Measurements from ENCODE around the gene DCLK3. TPM values are rescaled to one million over a fixed set of nuclear protein-coding genes. Genes with fewer than 3 reads are reported as not detected.

Gene DCLK3
- total and polyA plus RNA-seq, 2 of the 4 experiments (the other 2 are of a cell fraction) = not detected

GRCh38 chr3:36763850-36764703, at the start of gene DCLK3 (continued):
- no peak for TF ChIP-seq MXI1 (IDR thresholded peaks at IDR 0.05; ENCODE audit: borderline replicate concordance, low read depth, low read length)
- TF ChIP-seq RCOR1 (IDR thresholded peaks at IDR 0.05; ENCODE audit: insufficient replicate concordance, low read length) = no peak

GRCh38 chr3:36813305-36813704, 49.0 kb upstream of the DCLK3 start:
- 55% methylated on average over 4 of the region's 6 CpGs; no CpG with 5 or more reads in 1 of the 2 experiments for WGBS, 2 experiments (ENCODE audit: extremely low coverage in 2 of 2, insufficient read length in 1 of 2)
- CTCF ChIA-PET = no interaction called here
- no peak overlapping the region for H2BK20ac ChIP-seq (ENCODE audit: low read depth, low read length)
- TF ChIP-seq CEBPB (IDR thresholded peaks at IDR 0.05; ENCODE audit: low read depth, low read length) = no peak
- TF ChIP-seq MXI1 (IDR thresholded peaks at IDR 0.05; ENCODE audit: borderline replicate concordance, low read depth, low read length) = no peak
- no peak for TF ChIP-seq RCOR1 (IDR thresholded peaks at IDR 0.05; ENCODE audit: insufficient replicate concordance, low read length)
- no peak for TF ChIP-seq CTCF (conservative IDR thresholded peaks at IDR 0.05; ENCODE audit: low read depth, low read length)
- no peak for TF ChIP-seq NFE2L2 (IDR thresholded peaks at IDR 0.05; ENCODE audit: low read depth, low read length)
- TF ChIP-seq RAD21 (IDR thresholded peaks at IDR 0.05; ENCODE audit: low read length) = no peak
- no peak for TF ChIP-seq FOS (IDR thresholded peaks at IDR 0.05; ENCODE audit: low read depth, low read length)
- no peak for TF ChIP-seq USF2 (IDR thresholded peaks at IDR 0.05; ENCODE audit: low read depth, low read length)
- no peak for TF ChIP-seq SMC3 (IDR thresholded peaks at IDR 0.05; ENCODE audit: low read depth, low read length)
- no peak for TF ChIP-seq MAFK (IDR thresholded peaks at IDR 0.05; ENCODE audit: low read depth, low read length)
- TF ChIP-seq, protein P1, sequence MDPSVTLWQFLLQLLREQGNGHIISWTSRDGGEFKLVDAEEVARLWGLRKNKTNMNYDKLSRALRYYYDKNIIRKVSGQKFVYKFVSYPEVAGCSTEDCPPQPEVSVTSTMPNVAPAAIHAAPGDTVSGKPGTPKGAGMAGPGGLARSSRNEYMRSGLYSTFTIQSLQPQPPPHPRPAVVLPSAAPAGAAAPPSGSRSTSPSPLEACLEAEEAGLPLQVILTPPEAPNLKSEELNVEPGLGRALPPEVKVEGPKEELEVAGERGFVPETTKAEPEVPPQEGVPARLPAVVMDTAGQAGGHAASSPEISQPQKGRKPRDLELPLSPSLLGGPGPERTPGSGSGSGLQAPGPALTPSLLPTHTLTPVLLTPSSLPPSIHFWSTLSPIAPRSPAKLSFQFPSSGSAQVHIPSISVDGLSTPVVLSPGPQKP (IDR thresholded peaks at IDR 0.05; ENCODE audit: borderline replicate concordance, low read depth, low read length) = no peak
- TF ChIP-seq POLR2A (IDR thresholded peaks at IDR 0.05; ENCODE audit: low read depth, low read length) = no peak
- no peak for TF ChIP-seq RFX5 (IDR thresholded peaks at IDR 0.05; ENCODE audit: low read depth, low read length)

More at GRCh38 chr3:36813305-36813704, 49.0 kb upstream of the DCLK3 start:
- Histone ChIP-seq H3K4me3 (ENCODE audit: insufficient read depth, low read depth, low read length) (no peak overlapping the region), H3K4me1 (ENCODE audit: control insufficient read depth, insufficient read depth, low read length) (no peaks in the 10 kb centered on the region), H3K9me1 (ENCODE audit: insufficient read depth, low read length) (no peaks in the 10 kb centered on the region), H2BK15ac (ENCODE audit: low read depth, low read length) (no peak overlapping the region), H2AK5ac (ENCODE audit: low read depth, low read length) (no peak overlapping the region), H3K27ac (ENCODE audit: insufficient read depth, low read length) (no peak overlapping the region), H3K4ac (ENCODE audit: low read depth, low read length) (no peak overlapping the region), H3K79me1 (ENCODE audit: low read depth in 1 of 2, low read length in 2 of 2) (no peaks in the 10 kb centered on the region), H2AFZ (replicated peaks; ENCODE audit: low read length, poor library complexity) (no peak overlapping the region), H3K18ac (ENCODE audit: low read depth, low read length) (no peak overlapping the region), H4K91ac (ENCODE audit: insufficient read depth, low read depth, low read length) (no peak overlapping the region), H3K36me3 (ENCODE audit: control insufficient read depth, insufficient read depth, low read length) (no peaks in the 10 kb centered on the region), H3K23ac (ENCODE audit: low read depth, low read length) (no peak overlapping the region), H4K8ac (ENCODE audit: low read depth in 2 of 2, low read length in 2 of 2) (no peak overlapping the region), H2BK120ac (ENCODE audit: low read depth, low read length) (no peak overlapping the region), H2AK9ac (replicated peaks; ENCODE audit: low read depth, low read length, poor library complexity) (no peak overlapping the region), H4K20me1 (ENCODE audit: insufficient read depth, low read length) (no peaks in the 10 kb centered on the region), H3K9ac (ENCODE audit: low read depth, low read length) (no peak overlapping the region), H3K4me2 (ENCODE audit: low read depth, low read length) (no peak overlapping the region), H3K56ac (ENCODE audit: extremely low read depth, insufficient read depth, low read length) (no peak overlapping the region), H3K27me3 (ENCODE audit: control insufficient read depth, insufficient read depth, low read length) (peaks cover 19% of the 10 kb centered on the region; the same call in 1 of the 2 replicates), H3K9me3 (ENCODE audit: control insufficient read depth, insufficient read depth, low read length) (no peaks in the 10 kb centered on the region), H3K14ac (replicated peaks; ENCODE audit: low read depth, low read length) (no peak overlapping the region), H4K5ac (ENCODE audit: low read depth, low read length) (no peak overlapping the region), H2BK5ac (ENCODE audit: low read depth, low read length, poor library complexity, severe bottlenecking) (no peak overlapping the region)
- dilution Hi-C loops (cut with HindIII; ENCODE audit: low sequenced_read_pairs, unreplicated experiment) = no loop called here
- ATAC-seq (ENCODE audit: low read depth) (no peak), DNase-seq (no peak)
- POLR2A ChIA-PET (ENCODE audit: unreplicated experiment) = no interaction called here
- intact Hi-C loops (cut with micrococcal nuclease) = no loop called here
- in situ Hi-C loops (cut with MboI; ENCODE audit: low sequenced_read_pairs) = no loop called here
- no TSS peak for BruUV-seq (replicated peaks)
